ENCODE results near the gene GIMAP6.

DNA sequence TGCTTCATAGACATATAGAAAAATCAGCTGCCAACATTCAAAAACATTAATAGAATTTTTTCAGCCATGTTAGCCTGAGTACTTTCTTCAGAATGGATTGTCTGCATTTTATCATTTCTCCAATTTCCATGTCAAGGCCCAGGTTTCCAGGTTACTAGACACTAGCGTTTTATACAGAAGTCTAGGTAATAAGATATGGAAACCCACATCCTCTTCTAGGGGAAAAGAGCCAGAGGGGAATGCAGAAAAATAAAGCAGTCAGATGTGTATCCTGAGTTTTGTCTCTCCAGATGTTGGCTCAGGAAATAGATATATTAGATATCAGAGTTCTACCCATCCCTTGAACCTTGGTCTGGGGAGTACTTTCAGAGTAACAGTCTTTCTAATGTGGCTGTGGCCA is 44.6 kb downstream of the GIMAP6 start:
- TF ChIP-seq POLR2A (IDR thresholded peaks at IDR 0.05; ENCODE audit: low read length) (no peak), GATA1 (IDR thresholded peaks at IDR 0.05; ENCODE audit: low read depth, low read length) (no peak)

Data from erythroblast (primary cell).